ENCODE data around the gene PRKAA2. TPM values are rescaled to one million over a fixed set of nuclear protein-coding genes. Genes with fewer than 3 reads are reported as not detected.

The PRKAA2 gene
- total and polyA plus RNA-seq, 2 donors (not counting 3 experiments of a cell fraction or from before 2014, with no cell fraction given) = 0.32 to 1.2 TPM

DNA sequence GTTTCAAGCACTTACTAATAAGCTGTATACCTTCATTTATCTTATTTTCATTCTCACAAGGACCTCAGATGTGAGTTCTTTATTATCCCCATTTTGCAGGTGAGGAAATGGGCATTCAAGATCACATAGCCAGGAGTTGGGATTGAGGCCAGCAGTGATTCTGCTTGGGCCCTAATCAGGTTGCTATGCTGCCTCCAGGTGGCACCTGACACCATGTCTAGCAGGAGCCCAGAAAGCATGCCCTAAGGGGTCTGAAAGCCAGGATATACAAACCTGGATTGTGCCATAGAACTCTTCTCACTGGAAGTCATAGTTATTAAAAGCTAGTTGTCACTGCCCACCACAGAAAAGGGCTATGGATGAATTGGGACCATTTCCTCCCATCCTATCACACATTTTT is 113.0 kb downstream of the PRKAA2 start:
- Histone ChIP-seq H3K27ac (ENCODE audit: insufficient read depth, low read depth, low read length) (no peak overlapping the region), H3K4me3 (replicated peaks in 1 of 3; ENCODE audit: insufficient read depth in 1 of 3, low read depth in 1 of 3, low read length in 3 of 3) (no peak overlapping the region), H3K4me2 (ENCODE audit: insufficient read depth, low read length) (no peak overlapping the region), H3K36me3 (ENCODE audit: control insufficient read depth in 2 of 2, extremely low read depth in 1 of 2, insufficient read depth in 2 of 2, low read length in 2 of 2) (no peaks in the 10 kb centered on the region), H3K9ac (replicated peaks; ENCODE audit: extremely low read depth, insufficient read depth, low read length) (no peak overlapping the region), H2AFZ (ENCODE audit: low read depth, low read length) (no peak overlapping the region), H3K9me3 (replicated peaks; ENCODE audit: control insufficient read depth, insufficient read depth, low read length) (no peaks in the 10 kb centered on the region), H3K4me1 (ENCODE audit: control insufficient read depth, extremely low read depth, insufficient read depth, low read length) (no peaks in the 10 kb centered on the region), H3K9me1 (replicated peaks; ENCODE audit: control insufficient read depth, extremely low read depth, insufficient read depth, low read length) (no peaks in the 10 kb centered on the region), H4K20me1 (replicated peaks; ENCODE audit: control insufficient read depth, extremely low read depth, insufficient read depth, low read length) (no peaks in the 10 kb centered on the region), H3K27me3 (ENCODE audit: control insufficient read depth in 2 of 2, insufficient read depth in 2 of 2, low read length in 2 of 2) (no peaks in the 10 kb centered on the region), H3K79me2 (ENCODE audit: control insufficient read depth, insufficient read depth, low read length) (no peaks in the 10 kb centered on the region)
- no peak for FAIRE-seq
- ChIA-PET POLR2A (no interaction called here), CTCF (no interaction called here)
- no TSS peak for BruUV-seq (replicated peaks)
- dilution Hi-C loops (cut with MboI; ENCODE audit: extremely low pct_ligation_motif_present, low sequenced_read_pairs) = no loop called here
- DNase-seq (ENCODE audit: low read depth, low spot score) = no peak
- intact Hi-C loops (cut with micrococcal nuclease) = no loop called here
- TF ChIP-seq POLR2AphosphoS5 (IDR thresholded peaks at IDR 0.05; ENCODE audit: insufficient read depth, low read depth, low read length) (no peak), FOS (IDR thresholded peaks at IDR 0.05; ENCODE audit: borderline replicate concordance, insufficient read depth, low read length) (no peak), CTCF (IDR thresholded peaks at IDR 0.05; ENCODE audit: extremely low read depth in 1 of 2, insufficient read depth in 1 of 2, low read depth in 1 of 2, low read length in 2 of 2) (no peak), JUN (IDR thresholded peaks at IDR 0.05; ENCODE audit: borderline replicate concordance, insufficient read depth, insufficient read length, low read depth) (no peak), MYC (IDR thresholded peaks at IDR 0.05; ENCODE audit: low read depth, low read length) (no peak), MAX (IDR thresholded peaks at IDR 0.05; ENCODE audit: insufficient read depth, insufficient read length) (no peak), EZH2 (IDR thresholded peaks at IDR 0.05; ENCODE audit: borderline replicate concordance, low read depth, low read length, severe bottlenecking) (no peak), GATA2 (IDR thresholded peaks at IDR 0.05; ENCODE audit: insufficient read depth, insufficient read length, low read depth, low read length) (no peak), POLR2A (IDR thresholded peaks at IDR 0.05; ENCODE audit: low read depth, low read length) (no peak)
